GM19452 (cell line): ENCODE data around the gene ARMH3.
"Not testable (repeated sequence)": the region's sequence is repeated elsewhere in the genome, so short reads cannot be mapped to it uniquely, and the experiment has no call there.

Experiments
- ATAC-seq: cut with Tn5 transposase; IDR thresholded peaks from one replicate; pipeline ENCODE4 v1.9.1; 2021; ENCODE audit not compliant: unreplicated experiment

The ARMH3 gene

GRCh38 chr10:102055647-102056419, at the start of gene ARMH3:
Gene ARMH3 (minus strand): TSS chr10:102056173. CDS start chr10:102040114, 16,059 bp downstream.
- peak; percentile 94 for ATAC-seq

- ATAC-seq, result no peak
Observed at GRCh38 chr10:102102421-102102820, 46.4 kb upstream of the ARMH3 start.

GRCh38 chr10:102101152-102101551, 45.2 kb upstream of the ARMH3 start:
- no peak for ATAC-seq

- no peak for ATAC-seq
Observed at GRCh38 chr10:102096449-102096848, 40.5 kb upstream of the ARMH3 start.

GRCh38 chr10:102090772-102091171, 34.8 kb upstream of the ARMH3 start:
- ATAC-seq, result no peak

GRCh38 chr10:102086196-102086595, 30.2 kb upstream of the ARMH3 start:
- ATAC-seq, result no peak

GRCh38 chr10:102085336-102085735, 29.4 kb upstream of the ARMH3 start:
- no peak for ATAC-seq

GRCh38 chr10:102083541-102083940, 27.6 kb upstream of the ARMH3 start:
- ATAC-seq, result no peak

- no peak for ATAC-seq
Observed at GRCh38 chr10:102072673-102073527, 16.9 kb upstream of the ARMH3 start.

GRCh38 chr10:102069071-102069470, 13.1 kb upstream of the ARMH3 start:
- ATAC-seq, result no peak

GRCh38 chr10:102068216-102068615, 12.2 kb upstream of the ARMH3 start:
- ATAC-seq, result no peak

- no peak for ATAC-seq
Observed at GRCh38 chr10:102067091-102067916, 11.3 kb upstream of the ARMH3 start.

GRCh38 chr10:102066399-102067088, 10.6 kb upstream of the ARMH3 start:
- ATAC-seq, result no peak

GRCh38 chr10:102065561-102066398, 9.8 kb upstream of the ARMH3 start:
- peak; percentile 25 for ATAC-seq

- peak; percentile 98 for ATAC-seq
Observed at GRCh38 chr10:102064868-102065560, 9.0 kb upstream of the ARMH3 start, which contains the start of gene HPS6. Gene HPS6 (plus strand): TSS chr10:102065349. CDS start chr10:102065475, 126 bp downstream.

GRCh38 chr10:102064503-102064867, 8.5 kb upstream of the ARMH3 start:
- no peak for ATAC-seq

- ATAC-seq, result no peak
Observed at GRCh38 chr10:102059987-102060386, 4.0 kb upstream of the ARMH3 start.

- not testable (repeated sequence) for ATAC-seq
Observed at GRCh38 chr10:102054881-102055646, 909 bp downstream of the ARMH3 start.
